ENCODE measurements around the gene ZNF610.

DNA sequence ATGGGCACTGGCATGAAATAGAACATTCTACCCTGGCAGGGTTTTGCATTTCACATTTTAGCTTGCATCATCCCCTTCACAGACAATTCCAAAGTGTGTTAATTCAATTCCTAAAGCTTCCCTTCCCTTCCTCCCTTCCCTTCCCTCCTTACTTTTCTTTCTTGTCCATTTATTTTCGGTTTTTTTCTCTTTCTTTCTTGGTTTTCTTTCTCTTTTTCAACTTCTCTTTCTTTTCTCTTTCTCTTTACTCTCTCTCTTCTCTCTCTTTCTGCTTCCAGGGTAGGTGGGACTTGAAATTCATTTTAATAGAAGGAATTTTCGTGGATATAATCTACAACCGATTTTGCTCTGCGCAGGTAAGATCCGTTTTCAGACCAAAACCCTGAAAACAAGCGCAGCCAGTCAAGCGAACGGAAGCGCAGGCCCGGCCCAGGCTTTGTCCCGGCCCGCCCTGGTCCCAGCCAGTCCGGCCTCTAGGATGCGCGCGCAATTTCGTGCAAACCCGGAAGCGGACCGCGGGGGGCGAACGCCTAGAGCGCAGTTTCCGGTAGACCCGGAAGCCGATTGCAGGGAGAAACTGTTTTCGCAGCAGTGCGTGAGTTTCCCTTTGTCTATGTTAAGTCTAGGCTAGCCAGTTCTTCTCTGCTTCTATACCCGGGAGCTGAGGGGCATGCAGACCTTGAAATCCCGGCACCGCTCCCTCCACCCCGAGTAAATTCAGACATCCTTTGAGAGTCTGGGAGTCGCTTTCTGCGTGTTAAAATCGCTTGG, 61.5 kb downstream of the ZNF610 start, which contains the start of gene ZNF528:
- TF ChIP-seq, protein P1, sequence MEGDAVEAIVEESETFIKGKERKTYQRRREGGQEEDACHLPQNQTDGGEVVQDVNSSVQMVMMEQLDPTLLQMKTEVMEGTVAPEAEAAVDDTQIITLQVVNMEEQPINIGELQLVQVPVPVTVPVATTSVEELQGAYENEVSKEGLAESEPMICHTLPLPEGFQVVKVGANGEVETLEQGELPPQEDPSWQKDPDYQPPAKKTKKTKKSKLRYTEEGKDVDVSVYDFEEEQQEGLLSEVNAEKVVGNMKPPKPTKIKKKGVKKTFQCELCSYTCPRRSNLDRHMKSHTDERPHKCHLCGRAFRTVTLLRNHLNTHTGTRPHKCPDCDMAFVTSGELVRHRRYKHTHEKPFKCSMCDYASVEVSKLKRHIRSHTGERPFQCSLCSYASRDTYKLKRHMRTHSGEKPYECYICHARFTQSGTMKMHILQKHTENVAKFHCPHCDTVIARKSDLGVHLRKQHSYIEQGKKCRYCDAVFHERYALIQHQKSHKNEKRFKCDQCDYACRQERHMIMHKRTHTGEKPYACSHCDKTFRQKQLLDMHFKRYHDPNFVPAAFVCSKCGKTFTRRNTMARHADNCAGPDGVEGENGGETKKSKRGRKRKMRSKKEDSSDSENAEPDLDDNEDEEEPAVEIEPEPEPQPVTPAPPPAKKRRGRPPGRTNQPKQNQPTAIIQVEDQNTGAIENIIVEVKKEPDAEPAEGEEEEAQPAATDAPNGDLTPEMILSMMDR (tag by site-specific recombination; IDR thresholded peaks at IDR 0.05), result no peak
- no peak for TF ChIP-seq ZSCAN30 (tag by site-specific recombination; IDR thresholded peaks at IDR 0.05)
- no peak for TF ChIP-seq ZNF561 (tag by site-specific recombination; IDR thresholded peaks at IDR 0.05; ENCODE audit: borderline replicate concordance)
- TF ChIP-seq, protein P2, sequence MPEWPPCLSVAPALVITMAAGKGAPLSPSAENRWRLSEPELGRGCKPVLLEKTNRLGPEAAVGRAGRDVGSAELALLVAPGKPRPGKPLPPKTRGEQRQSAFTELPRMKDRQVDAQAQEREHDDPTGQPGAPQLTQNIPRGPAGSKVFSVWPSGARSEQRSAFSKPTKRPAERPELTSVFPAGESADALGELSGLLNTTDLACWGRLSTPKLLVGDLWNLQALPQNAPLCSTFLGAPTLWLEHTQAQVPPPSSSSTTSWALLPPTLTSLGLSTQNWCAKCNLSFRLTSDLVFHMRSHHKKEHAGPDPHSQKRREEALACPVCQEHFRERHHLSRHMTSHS (tag by site-specific recombination; IDR thresholded peaks at IDR 0.05), result no peak
- TF ChIP-seq TCF7L2 (IDR thresholded peaks at IDR 0.05; ENCODE audit: borderline replicate concordance, low read depth, low read length), result no peak
- TF ChIP-seq ZNF138 (tag by site-specific recombination; IDR thresholded peaks at IDR 0.05; ENCODE audit: borderline replicate concordance), result no peak
